Esophagus squamous epithelium (tissue), 5 donors: ENCODE measurements around the gene GNG12. TPM values are rescaled to one million over a fixed set of nuclear protein-coding genes. Genes with fewer than 3 reads are reported as not detected.
A peak's percentile ranks its signal among the peaks of the same experiment; 100 is the strongest.

ENCODE experiments used
- DNase-seq: peaks from one replicate; lab custom pipeline; 2025; lab: John Stamatoyannopoulos, UW
- H3K27ac ChIP-seq, 4 donors: fragments of 200-600 bp; sonication (generic); one replicate each; pipeline ENCODE4 v1.5.1; 2016 to 2019; ENCODE audit warnings: mild to moderate bottlenecking in 1 of 4
- H3K27me3 ChIP-seq, 4 donors: fragments of 200-600 bp; sonication (generic); 1 replicate in 3 of 4; 2 replicates in 1 of 4; pipeline versions ENCODE4 v1.5.1 to v1.6.0; 2017 to 2021; ENCODE audit warnings: antibody characterized with exemption in 1 of 4
- H3K36me3 ChIP-seq, 3 donors: fragments of 200-600 bp; sonication (generic); one replicate each; pipeline ENCODE4 v1.5.1; 2016 to 2019
- H3K4me1 ChIP-seq, 3 donors: fragments of 200-600 bp; sonication (generic); one replicate each; pipeline ENCODE4 v1.5.1; 2017 to 2019
- H3K4me3 ChIP-seq, 4 donors: fragments of 200-600 bp; sonication (generic); 1 replicate in 3 of 4; 2 replicates in 1 of 4; pipeline ENCODE4 v1.5.1; 2016 to 2019; ENCODE audit warnings: mild to moderate bottlenecking in 2 of 4, moderate library complexity in 1 of 4
- H3K9me3 ChIP-seq, 3 donors: fragments of 200-600 bp; sonication (generic); one replicate each; pipeline ENCODE4 v1.5.1; 2016 to 2019
- POLR2A ChIP-seq, 4 donors: fragments of 450-650 bp; IDR thresholded peaks; one replicate each; pipeline ENCODE4 v1.6.1; 2017; ENCODE audit warnings: antibody characterized with exemption in 4 of 4, mild to moderate bottlenecking in 4 of 4, moderate library complexity in 3 of 4
- WGBS, 2 donors: methylation state at CpG; one replicate each; pipeline ENCODE4 v1.1.5; 2018; 5-methylcytosine and 5-hydroxymethylcytosine counted together
- intact Hi-C: fragments of 100-400 bp; cut with DNase I; formaldehyde crosslinking; loops from one replicate; pipeline ENCODE4 v1.15.0; 2022
- total RNA-seq, 4 donors: library from RNA; depleted of rRNA; stranded (reverse); fragments of >200 nt; gene quantifications; one replicate each; pipeline ENCODE4 v1.1.0, GENCODE V29; 2016
- TF ChIP-seq, protein P1 (sequence below), 6 experiments: fragments of 450-650 bp in 4 of 6; fragments of 200-600 bp in 2 of 6; sonication (generic) in 2 of 6; IDR thresholded peaks; one replicate each; pipeline ENCODE4 v1.5.1; 2016 to 2019; ENCODE audit warnings: antibody characterized with exemption in 6 of 6, mild to moderate bottlenecking in 4 of 6, moderate library complexity in 4 of 6
- donor health status: DM: yes; HTN: yes; CAD: no.

Gene GNG12
- total RNA-seq, 4 donors from 2014 or later: 65.4 to 104 (median 89.9) TPM

DNA sequence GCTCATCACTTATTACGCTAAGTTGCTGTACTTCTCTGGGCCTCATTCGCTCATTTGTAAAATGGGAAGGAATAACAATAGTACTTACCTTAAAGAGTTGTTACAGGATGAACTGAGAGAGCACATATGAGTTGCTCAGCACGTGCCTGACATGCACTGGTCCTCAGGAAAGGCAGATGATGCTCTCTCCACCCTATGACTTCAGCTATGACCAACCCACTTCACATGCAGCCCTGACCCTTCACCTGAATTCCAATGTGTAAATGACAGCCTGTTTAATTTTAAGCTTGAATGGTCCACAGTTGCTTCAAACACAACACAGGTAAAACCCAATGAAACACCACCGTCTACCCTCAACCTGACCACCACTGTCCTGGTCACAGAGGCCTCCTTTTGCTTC is 115.4 kb downstream of the GNG12 start:
- Histone ChIP-seq H3K9me3 (no peaks in the 10 kb centered on the region), H3K27ac (peak overlapping the region in 2 of 4 donors; percentile 70 to 76), H3K4me1 (peaks cover 27 to 69% (median 45%) of the 10 kb centered on the region in 3 donors), H3K36me3 (no peaks in the 10 kb centered on the region), H3K4me3 (no peak overlapping the region), H3K27me3 (no peaks in the 10 kb centered on the region)
- WGBS, 2 donors: 81 to 87% methylated on average over 4 of the region's 4 CpGs
- TF ChIP-seq POLR2A (IDR thresholded peaks at IDR 0.05): no peak
- TF ChIP-seq, protein P1, sequence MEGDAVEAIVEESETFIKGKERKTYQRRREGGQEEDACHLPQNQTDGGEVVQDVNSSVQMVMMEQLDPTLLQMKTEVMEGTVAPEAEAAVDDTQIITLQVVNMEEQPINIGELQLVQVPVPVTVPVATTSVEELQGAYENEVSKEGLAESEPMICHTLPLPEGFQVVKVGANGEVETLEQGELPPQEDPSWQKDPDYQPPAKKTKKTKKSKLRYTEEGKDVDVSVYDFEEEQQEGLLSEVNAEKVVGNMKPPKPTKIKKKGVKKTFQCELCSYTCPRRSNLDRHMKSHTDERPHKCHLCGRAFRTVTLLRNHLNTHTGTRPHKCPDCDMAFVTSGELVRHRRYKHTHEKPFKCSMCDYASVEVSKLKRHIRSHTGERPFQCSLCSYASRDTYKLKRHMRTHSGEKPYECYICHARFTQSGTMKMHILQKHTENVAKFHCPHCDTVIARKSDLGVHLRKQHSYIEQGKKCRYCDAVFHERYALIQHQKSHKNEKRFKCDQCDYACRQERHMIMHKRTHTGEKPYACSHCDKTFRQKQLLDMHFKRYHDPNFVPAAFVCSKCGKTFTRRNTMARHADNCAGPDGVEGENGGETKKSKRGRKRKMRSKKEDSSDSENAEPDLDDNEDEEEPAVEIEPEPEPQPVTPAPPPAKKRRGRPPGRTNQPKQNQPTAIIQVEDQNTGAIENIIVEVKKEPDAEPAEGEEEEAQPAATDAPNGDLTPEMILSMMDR (IDR thresholded peaks at IDR 0.05): no peak
- no peak for DNase-seq
- intact Hi-C loops: no loop called here

DNA sequence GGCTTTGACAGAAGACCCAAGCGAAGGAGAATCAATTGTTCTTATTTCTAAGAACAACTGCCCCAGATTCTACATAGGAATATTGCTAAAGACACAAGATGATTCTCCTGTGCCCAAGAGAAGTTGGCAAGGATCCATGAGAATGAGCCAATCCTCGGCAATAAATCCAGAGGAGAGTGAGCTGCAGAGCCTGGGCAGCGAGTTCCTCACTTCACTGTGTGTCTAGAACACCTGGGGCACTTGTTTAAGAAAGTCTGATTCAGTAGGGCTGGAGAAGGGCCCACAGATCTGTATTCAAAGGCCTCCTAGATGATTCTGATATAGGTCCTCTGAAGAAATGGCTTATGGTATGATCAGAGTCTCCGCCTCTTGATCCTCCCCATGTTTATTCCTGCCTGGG is 116.5 kb downstream of the GNG12 start:
- Histone ChIP-seq H3K9me3 (no peaks in the 10 kb centered on the region), H3K27me3 (no peaks in the 10 kb centered on the region), H3K36me3 (no peaks in the 10 kb centered on the region), H3K4me3 (no peak overlapping the region), H3K4me1 (peaks cover 20 to 69% (median 36%) of the 10 kb centered on the region in 3 donors), H3K27ac (peak overlapping the region; percentile 25 to 76 (median 64))
- intact Hi-C loops: no loop called here
- 30 to 62% methylated on average over 4 of the region's 4 CpGs for WGBS, 2 donors
- no peak for DNase-seq
- TF ChIP-seq POLR2A (IDR thresholded peaks at IDR 0.05): no peak
- TF ChIP-seq, protein P1 (IDR thresholded peaks at IDR 0.05): no peak

DNA sequence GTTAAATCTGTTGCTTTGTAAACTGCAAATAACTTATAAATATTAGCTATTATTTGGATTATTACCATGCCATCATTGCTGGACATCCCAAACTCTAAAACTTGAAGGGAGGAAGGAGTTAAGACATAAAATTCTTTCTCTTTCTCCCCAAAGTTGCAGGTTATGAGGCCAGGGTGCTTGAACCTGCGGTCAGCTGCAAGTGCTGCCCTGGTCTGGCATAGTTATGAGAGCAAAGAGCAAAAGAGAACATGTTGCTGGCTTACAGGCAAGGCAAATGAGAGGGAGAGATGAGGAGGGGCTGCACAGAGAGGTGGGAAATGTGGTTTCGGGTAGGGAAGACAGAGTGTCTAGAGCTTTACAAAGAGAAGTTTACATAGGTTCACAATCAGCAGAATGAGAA is 117.4 kb downstream of the GNG12 start:
- H3K9me3 ChIP-seq: no peaks in the 10 kb centered on the region
- 82 to 97% methylated on average over 2 of the region's 2 CpGs for WGBS, 2 donors
- peak overlapping the region in 2 of 4 donors; percentile 70 to 76 for H3K27ac ChIP-seq
- DNase-seq: no peak
- H3K27me3 ChIP-seq: no peaks in the 10 kb centered on the region
- peaks cover 20 to 78% (median 37%) of the 10 kb centered on the region in 3 donors for H3K4me1 ChIP-seq
- no peak for TF ChIP-seq POLR2A (IDR thresholded peaks at IDR 0.05)
- TF ChIP-seq, protein P1 (IDR thresholded peaks at IDR 0.05): no peak
- H3K4me3 ChIP-seq: no peak overlapping the region
- no peaks in the 10 kb centered on the region for H3K36me3 ChIP-seq
- intact Hi-C loops: no loop called here

DNA sequence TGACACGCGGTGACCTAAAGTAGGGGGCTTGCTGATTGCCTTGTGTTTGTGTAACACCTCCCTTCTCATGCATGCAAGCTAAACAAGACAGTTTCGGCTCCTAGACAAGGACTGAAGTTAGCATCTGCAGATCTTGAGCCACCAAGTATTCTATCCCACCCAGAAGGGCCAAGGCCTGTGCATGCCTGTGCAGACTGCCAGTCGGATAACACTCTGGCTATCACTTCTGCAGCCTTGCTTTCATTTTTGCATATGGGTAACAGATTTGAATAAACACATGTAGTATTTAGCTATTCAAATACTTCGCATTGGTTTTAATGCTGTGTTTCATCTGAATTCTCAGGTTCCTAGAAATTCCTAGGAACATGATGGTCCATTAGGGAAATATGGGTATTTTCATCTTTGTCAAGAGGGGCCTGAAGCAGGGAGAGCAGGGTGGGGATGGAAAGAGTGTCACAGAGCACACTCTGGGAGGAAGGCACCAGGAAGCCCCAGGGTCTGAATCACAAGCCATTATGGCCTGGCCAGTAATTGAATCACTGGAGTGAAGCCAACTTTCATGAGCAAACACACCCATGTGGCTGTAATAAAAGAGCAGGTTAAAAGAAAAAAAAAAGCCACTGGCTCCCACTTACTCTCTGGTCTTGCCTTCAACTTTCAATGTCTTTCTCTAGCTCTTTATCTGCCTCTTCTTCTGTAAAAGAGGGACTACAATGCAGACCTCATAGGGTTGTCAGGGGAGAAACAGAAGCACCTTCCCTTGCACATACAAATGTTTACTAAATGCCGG is 120.0 kb downstream of the GNG12 start:
- Histone ChIP-seq H3K4me1 (peaks cover 30 to 89% (median 51%) of the 10 kb centered on the region in 3 donors), H3K9me3 (no peaks in the 10 kb centered on the region), H3K36me3 (no peaks in the 10 kb centered on the region), H3K4me3 (no peak overlapping the region), H3K27me3 (no peaks in the 10 kb centered on the region), H3K27ac (peak overlapping the region in 3 of 4 donors; percentile 22 to 63 (median 36))
- intact Hi-C loops: no loop called here
- DNase-seq: no peak
- WGBS, 2 donors: 55 to 62% methylated on average over 4 to 6 of the region's 6 CpGs
- no peak for TF ChIP-seq POLR2A (IDR thresholded peaks at IDR 0.05)
- TF ChIP-seq, protein P1 (IDR thresholded peaks at IDR 0.05): no peak

DNA sequence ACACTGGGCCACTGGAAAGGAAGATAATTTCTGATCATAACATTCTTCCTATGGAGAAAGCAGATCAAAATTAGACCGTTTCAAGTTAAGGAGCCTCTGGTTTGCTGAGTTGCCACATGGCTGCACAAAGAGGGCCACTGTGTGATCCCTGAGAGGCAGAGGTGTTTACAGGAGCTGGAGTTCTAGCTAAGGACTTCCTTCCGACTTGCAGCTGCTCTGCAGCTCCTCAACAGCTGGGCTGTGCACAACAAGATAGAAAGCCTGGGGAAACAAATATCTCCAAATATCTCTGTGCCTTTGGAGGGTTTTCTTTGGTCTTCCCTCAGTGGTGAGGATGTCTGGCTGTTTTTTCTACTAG is 121.4 kb downstream of the GNG12 start:
- 50 to 73% methylated on average over 2 of the region's 2 CpGs for WGBS, 2 donors
- Histone ChIP-seq H3K27ac (peak overlapping the region in 1 of 4 donors; percentile 8), H3K4me1 (peaks cover 32 to 79% (median 46%) of the 10 kb centered on the region in 3 donors), H3K27me3 (no peaks in the 10 kb centered on the region), H3K9me3 (no peaks in the 10 kb centered on the region), H3K4me3 (no peak overlapping the region), H3K36me3 (peaks cover 0 to 6% (median 0%) of the 10 kb centered on the region in 3 donors)
- TF ChIP-seq, protein P1 (IDR thresholded peaks at IDR 0.05): no peak
- no peak for TF ChIP-seq POLR2A (IDR thresholded peaks at IDR 0.05)
- no peak for DNase-seq
- intact Hi-C loops: no loop called here
